DMS153 (cell line): ENCODE results near the gene DOK3.

Experiments used
- DNase-seq: peaks from one replicate; lab custom pipeline; 2025; lab: John Stamatoyannopoulos, UW

Gene DOK3

DNA sequence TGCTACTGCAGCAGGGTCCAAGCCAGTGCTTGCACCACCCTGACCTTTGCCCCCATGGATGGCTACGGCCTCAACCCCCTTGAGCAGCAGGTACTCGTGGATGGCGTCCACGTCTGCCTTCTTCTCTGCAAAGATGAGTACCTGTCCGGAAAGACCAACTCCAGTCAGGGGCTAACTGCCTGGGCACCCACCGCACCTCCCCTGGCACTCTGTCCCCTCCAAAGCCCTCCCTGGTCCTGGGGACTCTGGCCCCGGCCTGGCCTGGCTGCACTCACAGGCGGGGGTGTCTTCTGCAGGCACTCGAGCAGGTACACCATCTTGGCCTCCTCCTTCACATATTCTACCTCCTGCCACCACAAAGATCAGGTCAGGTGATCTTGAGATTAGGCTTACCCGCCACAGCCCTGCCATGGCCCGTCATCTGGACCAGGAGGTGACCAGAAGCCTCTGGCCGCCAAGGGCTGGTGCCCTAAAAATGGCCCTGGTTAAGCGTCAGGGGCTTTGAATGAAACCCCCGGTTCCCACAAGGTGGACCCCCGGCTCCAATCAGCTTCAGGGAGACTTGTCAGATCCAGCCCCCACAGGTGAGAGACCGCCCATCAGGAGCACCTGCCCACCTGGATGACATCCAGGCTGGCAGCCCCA, 3.2 kb upstream of the DOK3 start:
- DNase-seq = no peak

DNA sequence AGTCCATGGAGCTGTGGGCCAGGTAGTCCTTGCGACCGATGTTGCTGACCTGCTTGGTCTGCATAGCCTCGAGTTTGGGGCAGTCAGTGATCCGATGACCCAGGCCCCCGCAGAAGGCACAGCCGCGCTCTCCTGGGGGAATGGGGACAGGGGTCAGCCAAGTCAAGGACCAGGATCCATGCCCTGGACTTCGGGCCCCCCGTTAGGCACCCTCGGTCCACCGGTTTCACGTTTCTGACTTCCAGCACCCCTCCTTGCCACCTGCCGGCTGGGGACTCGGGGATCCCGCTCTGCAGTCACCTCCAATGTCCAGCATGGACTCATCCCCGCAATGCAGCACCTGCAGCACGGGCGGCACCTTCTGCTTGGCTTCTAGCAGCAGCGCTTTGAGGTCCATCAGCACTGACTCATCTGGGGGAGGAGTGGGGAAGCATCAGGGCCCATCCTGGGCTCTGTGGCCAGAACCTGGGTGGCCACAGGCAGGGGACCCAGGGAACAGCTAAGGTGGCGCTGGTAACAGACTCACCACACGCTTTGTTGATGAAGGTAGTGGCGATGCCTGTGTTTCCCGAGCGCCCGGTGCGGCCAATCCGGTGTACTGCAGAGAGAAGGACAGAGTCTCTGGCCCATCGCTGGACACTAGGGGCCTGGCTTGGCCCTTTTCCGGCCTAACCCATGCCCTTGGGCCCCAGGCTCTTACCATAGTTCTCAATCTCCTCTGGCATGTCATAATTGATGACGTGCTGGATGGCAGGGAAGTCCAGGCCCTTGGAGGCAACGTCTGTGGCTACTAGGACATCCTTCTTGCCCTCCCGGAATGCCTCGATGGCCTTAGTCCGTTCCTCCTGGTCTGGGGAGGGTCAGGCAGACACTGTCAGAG, 2.4 kb upstream of the DOK3 start:
- DNase-seq = no peak

DNA sequence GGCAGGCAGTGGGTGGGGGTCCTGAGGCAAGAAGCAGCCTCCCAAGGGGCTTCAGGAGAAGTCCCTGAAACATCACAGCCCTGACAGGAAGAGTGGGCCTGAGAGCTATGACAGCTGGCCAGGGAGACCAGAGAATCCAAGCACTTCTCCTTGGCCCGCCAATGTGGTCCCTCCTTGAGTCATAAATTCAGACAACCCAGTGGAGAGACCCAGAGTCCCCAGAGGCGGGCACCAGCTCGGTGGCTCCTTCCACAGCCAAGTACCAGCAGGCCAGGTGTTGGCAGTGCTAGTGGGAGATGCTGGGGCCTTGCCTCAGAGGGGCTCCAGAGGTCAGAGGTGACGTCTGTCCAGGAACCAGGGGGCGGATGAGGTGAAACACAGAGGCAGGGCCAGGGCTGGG, 1.6 kb upstream of the DOK3 start:
- no peak for DNase-seq

GRCh38 chr5:177510567-177511053, 984 bp upstream of the DOK3 start:
- no peak for DNase-seq

DNA sequence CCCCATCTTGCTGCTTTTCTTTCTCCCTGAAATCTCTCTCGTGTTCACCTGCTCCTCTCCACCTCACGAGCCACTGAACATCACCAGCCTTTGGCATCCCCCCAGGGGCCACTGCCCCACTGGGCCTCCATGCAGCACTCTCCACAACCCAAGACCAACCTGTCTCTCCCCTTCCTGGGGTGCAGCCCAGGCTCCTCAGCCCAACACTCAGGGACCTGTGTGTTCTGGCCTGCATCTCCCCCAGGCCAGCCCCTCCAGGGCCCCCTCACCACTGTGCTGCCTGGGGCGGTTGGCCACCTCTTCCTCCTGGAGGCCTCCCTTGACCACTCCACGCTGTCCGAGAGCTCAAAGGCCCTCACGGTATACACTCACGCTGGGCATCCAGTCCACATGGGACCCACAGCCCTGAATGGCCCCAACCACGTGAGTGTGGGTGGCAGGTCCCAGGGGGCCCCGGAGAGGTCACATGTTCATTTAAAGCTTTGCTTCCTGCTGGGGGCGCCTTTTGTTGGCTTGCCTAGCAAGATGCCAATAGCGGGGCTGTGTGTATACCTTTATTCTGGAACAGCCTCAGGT, 453 bp upstream of the DOK3 start:
- no peak for DNase-seq

- DNase-seq = no peak
These were observed 789 bp downstream of the DOK3 start for GRCh38 chr5:177508837-177509236.

DNA sequence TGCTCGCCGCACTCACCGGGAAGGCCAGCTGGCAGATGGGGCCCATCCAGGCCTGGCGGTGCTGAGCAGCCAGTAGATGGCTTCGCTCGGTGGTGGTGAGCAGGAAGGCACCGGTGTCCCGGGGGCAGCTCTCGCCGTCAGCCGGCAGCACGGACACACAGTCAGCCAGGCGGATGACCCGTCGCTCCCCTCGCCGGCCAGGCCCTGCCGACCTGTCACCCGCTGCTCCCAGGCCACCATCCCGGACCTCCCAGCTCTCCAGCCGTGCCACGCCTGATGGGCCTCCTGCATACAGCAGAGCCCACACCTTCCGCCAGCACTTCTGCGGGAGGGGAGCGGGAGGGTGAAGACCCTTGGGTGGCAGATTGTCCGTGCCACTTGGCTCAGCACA, 1.4 kb downstream of the DOK3 start:
- DNase-seq = no peak

DNA sequence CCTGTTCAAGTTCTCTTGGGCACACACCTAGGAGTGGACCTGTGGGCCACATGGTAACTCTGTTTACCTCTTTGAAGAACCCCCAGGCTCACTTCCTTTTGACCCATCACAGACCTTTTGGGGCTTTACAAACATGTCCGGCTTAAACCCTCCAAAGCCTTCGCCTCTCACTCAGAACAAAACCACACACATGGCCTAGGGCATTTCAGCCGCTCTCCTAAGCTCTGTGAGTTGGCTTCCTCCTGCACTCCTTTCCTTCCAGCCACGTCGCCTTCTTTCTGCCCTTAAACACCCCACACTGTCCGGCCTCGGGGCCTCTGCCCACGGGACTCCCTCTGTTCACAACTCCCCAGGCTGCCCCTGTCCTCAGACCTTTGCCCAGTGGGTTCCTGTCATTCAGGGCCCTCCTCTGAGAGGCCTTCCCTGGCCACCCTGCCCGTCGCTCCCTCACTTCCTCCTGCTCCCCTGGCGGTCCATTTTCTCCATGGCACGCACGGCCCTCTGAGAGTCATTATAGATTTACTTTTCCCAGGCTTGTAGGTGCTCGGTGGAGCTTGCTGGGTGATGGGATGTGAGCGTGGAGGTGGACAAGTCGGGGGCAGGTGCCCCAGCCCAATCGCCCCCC, 1.9 kb downstream of the DOK3 start:
- no peak for DNase-seq

DNA sequence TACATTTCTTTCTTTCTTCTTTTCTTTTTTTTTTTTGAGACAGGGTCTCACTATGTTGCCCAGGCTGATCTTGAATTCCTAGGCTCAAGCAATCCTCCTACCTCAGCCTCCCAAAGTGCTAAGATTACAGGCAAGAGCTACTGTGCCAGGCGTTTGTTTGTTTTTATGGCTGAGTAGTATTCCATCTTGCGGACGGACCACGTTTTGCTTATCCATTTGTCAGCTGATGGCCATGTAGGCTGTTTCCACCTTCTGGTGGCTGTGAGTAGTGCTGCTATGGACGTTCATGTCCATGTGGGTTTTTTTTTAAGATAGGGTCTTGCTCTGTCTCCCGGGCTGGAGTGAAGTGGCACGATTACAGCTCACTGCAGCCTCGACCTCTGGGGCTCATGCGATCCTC, 2.5 kb downstream of the DOK3 start:
- DNase-seq = no peak

DNA sequence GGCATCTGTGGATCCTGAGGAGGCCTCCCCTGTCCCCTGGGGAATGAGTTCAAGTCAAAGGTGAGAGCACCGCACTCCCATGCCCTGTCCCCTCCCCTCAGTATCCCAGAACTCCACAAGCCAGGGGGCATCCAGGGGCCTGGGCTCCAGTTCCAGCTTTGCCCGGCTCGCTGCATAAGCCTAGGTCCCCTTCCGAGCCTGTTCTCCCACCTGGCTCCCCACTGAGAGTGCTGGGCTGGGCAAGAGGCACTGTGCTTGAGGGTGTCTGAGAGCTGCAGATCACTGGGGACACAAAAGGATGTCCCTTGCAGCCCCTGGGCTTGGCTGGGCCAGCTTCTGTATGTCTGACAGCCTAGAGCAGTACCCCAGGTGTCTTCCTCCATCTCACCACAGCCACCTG, 4.6 kb downstream of the DOK3 start:
- no peak for DNase-seq

DNA sequence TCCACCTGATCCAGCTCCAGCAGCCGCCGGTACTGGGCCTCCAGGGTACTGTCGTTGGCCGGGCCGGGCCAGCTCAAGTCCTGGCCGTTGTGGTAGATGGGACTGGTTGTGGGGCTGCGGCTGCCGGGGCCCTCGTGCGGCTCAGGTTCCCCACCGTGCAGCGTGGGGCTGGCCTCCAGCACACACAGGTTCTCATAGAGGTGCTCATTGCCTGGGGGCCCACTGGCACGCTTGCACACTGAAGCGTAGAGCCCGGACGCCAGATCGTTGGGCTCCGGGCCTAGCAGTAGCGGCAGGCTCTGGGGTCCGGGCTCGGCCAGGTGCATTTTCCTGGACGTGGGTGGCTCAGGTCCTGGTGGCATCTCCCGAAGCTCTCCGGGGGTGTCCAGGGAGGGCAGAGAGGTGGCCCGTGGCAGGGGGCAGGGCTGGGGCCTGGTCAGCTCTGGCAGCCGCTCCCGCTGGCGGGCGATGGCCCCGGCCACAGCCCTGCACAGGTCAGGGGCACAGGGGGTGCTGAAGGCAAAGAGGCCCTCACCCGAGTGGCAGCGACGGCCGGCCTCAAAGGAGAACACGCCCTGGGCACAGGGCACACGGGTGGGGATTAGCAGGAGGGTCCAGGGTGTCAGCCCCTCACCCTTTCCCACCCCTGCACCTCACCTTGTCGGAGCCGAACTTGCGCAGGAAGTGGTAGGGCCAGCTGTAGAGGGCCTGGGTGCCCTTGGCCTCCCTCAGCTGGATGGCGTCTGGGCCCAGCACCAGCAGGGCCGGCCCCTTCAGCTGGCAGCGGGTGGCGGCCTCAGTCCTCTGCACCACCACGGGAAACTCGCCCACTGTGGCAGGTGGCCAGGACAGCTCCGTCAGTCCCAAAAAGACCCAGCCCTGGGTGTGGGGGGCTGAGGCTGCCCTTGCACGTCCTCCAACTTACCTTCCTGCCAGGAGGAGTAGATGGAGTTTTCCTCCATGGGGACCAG, 5.3 kb downstream of the DOK3 start:
- no peak for DNase-seq

GRCh38 chr5:177503351-177504085, 6.1 kb downstream of the DOK3 start:
- no peak for DNase-seq

GRCh38 chr5:177502886-177503285, 6.7 kb downstream of the DOK3 start:
- DNase-seq = no peak

- no peak for DNase-seq
These were observed 7.5 kb downstream of the DOK3 start for GRCh38 chr5:177501874-177502678.

DNA sequence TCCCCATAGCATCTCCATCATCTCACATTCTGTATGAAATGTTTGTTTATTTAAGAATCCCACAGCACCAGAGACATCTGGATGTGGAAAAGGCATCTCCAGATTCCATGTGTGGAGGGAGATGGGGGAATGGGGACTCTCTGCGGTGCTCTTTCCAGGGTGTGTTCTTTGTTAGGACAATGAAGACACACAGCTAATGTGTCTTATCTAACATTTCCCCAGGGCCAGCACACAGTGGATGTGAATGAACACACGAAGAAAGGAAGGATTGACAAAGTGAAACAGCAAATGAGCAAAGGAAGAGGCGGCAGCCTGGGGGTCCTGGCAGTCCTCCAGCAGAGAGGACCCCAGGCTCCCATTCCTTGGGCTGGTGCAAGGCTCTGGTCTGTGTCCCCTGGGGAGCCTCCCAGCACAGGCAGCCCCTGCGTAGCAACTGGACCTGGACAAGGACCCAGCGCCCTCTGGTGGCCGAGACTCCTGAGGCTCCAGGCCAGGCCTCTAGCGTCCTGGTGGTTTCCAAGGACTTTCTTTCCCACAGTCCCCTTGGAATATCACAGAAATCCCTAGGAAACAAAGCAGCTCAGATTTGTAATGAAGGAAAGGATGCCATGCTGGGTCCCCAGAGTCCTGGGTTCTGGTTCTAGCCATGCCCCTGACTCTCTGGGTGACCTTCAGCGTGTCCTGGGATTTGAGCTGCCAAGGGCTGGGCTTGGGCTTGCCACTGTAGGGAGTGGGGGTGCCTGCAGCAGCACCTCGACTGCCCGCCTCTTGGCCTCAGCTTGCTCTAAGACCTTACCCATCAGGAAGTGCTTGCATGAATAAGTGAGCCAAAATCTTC, 8.7 kb downstream of the DOK3 start:
- DNase-seq = no peak

DNA sequence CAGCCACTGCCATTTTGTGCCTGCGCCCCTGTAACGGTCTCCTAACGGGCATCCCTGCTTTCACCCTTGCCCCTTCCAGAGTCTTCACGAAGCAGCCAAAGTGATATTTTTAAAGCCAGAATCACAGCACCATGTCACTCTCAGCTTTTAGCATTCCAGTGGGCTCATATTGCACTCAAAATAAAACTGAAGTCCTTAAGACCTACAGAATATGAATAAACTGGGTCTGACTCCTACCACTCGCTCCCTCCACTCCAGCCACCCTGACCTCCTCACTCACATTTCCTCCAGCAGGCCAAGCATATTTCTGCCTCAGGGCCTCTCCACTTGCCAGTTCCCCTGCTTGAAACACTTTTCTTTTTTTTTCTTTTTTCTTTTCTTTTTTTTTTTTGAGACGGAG, 9.8 kb downstream of the DOK3 start:
- no peak for DNase-seq

GRCh38 chr5:177498013-177498787, 11.4 kb downstream of the DOK3 start:
- DNase-seq = no peak
